Fibroblast of lung (primary cell): ENCODE data around the gene GADL1.

ENCODE experiments used
- EZH2 ChIP-seq: IDR thresholded peaks from 2 replicates; pipeline ENCODE4 v1.5.1; 2012; ENCODE audit warnings: low read length, control low read depth, mild to moderate bottlenecking; ENCODE audit errors: missing control alignments
- TF ChIP-seq, protein P1 (sequence below), 2 donors: IDR thresholded peaks in 1 of 2; conservative IDR thresholded peaks in 1 of 2; 1 replicate in 1 of 2; 2 replicates in 1 of 2; pipeline ENCODE4 v1.5.1; 2011 to 2012; ENCODE audit warnings: low read length in 2 of 2, control low read depth in 1 of 2, inconsistent platforms in 1 of 2, low read depth in 1 of 2, mild to moderate bottlenecking in 1 of 2

DNA sequence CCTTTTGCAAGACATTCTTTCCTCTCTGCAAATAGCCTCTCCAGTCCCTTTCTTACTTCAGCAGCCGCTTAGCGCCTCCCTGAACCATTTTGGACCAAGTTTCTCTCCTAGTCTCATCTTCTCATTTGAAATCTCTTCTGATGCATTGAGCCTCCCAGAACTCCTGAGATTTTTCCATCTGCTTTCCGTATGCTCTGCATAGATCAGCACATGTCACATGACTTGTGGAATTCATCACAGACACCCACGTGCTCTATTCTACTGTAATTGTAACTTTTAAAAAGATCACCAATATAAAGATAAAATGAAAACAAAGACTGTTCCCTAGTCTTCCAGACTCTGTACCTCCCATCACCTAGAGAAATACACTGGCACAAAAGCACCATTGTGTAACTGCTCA is 100.7 kb downstream of the GADL1 start:
- TF ChIP-seq, protein P1, sequence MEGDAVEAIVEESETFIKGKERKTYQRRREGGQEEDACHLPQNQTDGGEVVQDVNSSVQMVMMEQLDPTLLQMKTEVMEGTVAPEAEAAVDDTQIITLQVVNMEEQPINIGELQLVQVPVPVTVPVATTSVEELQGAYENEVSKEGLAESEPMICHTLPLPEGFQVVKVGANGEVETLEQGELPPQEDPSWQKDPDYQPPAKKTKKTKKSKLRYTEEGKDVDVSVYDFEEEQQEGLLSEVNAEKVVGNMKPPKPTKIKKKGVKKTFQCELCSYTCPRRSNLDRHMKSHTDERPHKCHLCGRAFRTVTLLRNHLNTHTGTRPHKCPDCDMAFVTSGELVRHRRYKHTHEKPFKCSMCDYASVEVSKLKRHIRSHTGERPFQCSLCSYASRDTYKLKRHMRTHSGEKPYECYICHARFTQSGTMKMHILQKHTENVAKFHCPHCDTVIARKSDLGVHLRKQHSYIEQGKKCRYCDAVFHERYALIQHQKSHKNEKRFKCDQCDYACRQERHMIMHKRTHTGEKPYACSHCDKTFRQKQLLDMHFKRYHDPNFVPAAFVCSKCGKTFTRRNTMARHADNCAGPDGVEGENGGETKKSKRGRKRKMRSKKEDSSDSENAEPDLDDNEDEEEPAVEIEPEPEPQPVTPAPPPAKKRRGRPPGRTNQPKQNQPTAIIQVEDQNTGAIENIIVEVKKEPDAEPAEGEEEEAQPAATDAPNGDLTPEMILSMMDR (conservative IDR thresholded peaks at IDR 0.05 in 1 of 2, IDR thresholded peaks at IDR 0.05 in 1 of 2; ENCODE audit: low read depth in 1 of 2, low read length in 2 of 2), result no peak
- no peak for TF ChIP-seq EZH2
